ENCODE results near the gene C21orf91.

C21orf91 gene

GRCh38 chr21:17785403-17785788 lies 33.8 kb downstream of the C21orf91 start:
- 0 out of 2 replicates have a peak, but pooled peaks cover 2% of the 10 kb centered on the region for H3K4me1 ChIP-seq (ENCODE audit: control insufficient read depth, insufficient read depth, low read length)
- peaks cover 23% of the 10 kb centered on the region for H3K36me3 ChIP-seq (ENCODE audit: control insufficient read depth, insufficient read depth, low read length)
- H3K27me3 ChIP-seq (ENCODE audit: control insufficient read depth, insufficient read depth, low read length): no peaks in the 10 kb centered on the region
- 0 out of 2 replicates have a peak, but pooled peaks cover 4% of the 10 kb centered on the region for H3K9me3 ChIP-seq (ENCODE audit: control insufficient read depth, insufficient read depth, low read depth, low read length)
- no peak overlapping the region for H3K4me3 ChIP-seq (ENCODE audit: low read depth, low read length)
- no peak overlapping the region for H3K27ac ChIP-seq (ENCODE audit: low read depth, low read length)
- H3K9ac ChIP-seq (ENCODE audit: low read length): no peak overlapping the region

DNA sequence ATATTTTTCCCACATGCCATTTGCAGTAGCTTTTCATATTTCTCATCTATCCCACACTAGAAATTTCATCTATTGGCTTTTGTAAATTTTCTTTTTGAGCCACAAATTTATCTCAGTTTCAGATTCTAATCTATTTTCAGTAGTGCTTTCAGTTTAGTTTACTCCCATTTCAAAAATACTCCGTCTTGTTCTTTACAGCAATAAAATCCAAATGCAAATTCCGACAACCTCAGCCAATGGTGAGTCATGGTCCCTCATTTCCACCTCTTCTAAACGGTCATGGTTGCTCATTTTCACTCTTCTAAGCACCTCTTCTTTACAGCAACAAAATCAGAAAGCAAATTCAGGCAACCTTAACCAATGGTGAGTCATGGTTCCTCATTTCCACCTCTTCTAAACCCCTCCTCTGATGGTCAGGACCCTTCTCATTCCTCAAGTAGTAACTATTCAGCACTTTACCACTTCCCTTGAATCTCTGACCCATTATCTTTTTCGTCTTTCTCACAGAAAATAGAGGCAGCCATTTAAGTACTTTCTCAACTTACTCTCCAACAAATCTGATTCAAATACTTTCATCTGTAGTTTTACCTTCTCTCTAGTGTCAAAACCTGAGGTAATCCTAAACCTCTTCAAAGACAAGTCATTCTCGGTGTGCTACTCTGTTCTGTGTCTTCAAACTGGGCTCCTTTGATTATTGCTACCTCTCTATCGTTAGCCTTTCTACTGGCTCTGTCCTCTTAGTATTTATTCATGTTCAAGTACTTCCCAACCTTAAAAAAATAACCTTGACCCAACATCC lies 34.4 kb downstream of the C21orf91 start:
- no peak overlapping the region for H3K4me3 ChIP-seq (ENCODE audit: low read depth, low read length)
- H3K36me3 ChIP-seq (ENCODE audit: control insufficient read depth, insufficient read depth, low read length): peaks cover 23% of the 10 kb centered on the region
- no peaks in the 10 kb centered on the region for H3K27me3 ChIP-seq (ENCODE audit: control insufficient read depth, insufficient read depth, low read length)
- H3K9me3 ChIP-seq (ENCODE audit: control insufficient read depth, insufficient read depth, low read depth, low read length): 0 out of 2 replicates have a peak, but pooled peaks cover 4% of the 10 kb centered on the region
- H3K9ac ChIP-seq (ENCODE audit: low read length): no peak overlapping the region
- 0 out of 2 replicates have a peak, but pooled peaks cover 2% of the 10 kb centered on the region for H3K4me1 ChIP-seq (ENCODE audit: control insufficient read depth, insufficient read depth, low read length)
- no peak overlapping the region for H3K27ac ChIP-seq (ENCODE audit: low read depth, low read length)

DNA sequence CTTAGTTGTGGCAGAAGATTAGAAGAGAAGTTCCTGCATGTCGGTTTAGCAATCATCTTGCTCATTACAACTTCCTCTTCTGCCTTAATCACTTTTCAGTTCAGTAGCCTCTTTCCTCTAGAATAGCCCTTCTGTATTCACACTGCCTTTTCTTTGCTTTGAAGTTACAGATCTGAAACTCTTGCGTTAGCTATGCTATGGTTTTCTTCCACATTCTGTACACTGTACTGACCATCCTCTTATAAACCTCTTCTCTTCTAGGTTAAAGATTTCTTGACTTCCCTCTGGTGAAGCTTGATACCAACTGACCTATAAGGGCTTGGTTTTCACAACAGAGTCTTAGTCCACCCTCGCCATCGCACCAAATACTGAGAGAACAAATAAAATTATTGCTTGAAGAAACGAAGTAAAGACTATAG lies 35.0 kb downstream of the C21orf91 start:
- H3K4me3 ChIP-seq (ENCODE audit: low read depth, low read length): no peak overlapping the region
- H3K9ac ChIP-seq (ENCODE audit: low read length): no peak overlapping the region
- H3K27ac ChIP-seq (ENCODE audit: low read depth, low read length): no peak overlapping the region
- H3K9me3 ChIP-seq (ENCODE audit: control insufficient read depth, insufficient read depth, low read depth, low read length): 0 out of 2 replicates have a peak, but pooled peaks cover 4% of the 10 kb centered on the region
- 0 out of 2 replicates have a peak, but pooled peaks cover 2% of the 10 kb centered on the region for H3K4me1 ChIP-seq (ENCODE audit: control insufficient read depth, insufficient read depth, low read length)
- H3K27me3 ChIP-seq (ENCODE audit: control insufficient read depth, insufficient read depth, low read length): no peaks in the 10 kb centered on the region
- H3K36me3 ChIP-seq (ENCODE audit: control insufficient read depth, insufficient read depth, low read length): peaks cover 23% of the 10 kb centered on the region

DNA sequence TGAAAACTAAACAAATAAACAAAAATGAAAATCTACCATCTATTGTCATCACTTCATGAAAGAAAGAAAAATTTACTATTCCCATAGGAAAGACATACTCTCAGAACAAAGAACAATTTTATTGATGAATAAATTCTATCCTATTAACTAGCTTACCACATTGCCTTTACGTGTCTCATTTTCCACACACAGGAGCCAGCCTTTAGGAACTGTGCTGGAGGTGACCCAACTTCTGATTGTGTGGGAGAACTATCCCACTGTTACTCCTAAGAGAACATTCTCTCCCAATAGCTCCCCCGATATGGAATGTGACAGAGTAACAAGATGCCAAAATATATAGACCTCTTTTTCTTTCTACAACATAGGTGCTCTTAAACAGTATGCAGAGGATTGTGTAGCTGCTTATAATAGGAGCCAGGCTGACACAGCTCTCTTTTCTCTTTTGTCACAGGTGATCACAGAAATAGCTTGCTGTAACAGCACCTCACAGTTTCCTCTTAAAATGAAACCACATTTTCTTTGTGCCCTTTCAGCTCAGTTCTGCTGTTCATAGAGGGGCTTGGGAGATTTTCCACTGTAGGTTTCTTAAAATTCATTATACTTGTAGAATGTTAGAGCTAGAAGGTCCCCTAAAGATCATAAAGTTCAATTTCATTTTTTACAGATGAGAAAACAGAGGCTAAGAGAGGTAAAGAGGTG lies 35.5 kb downstream of the C21orf91 start:
- Histone ChIP-seq H3K27me3 (ENCODE audit: control insufficient read depth, insufficient read depth, low read length) (no peaks in the 10 kb centered on the region), H3K9ac (ENCODE audit: low read length) (no peak overlapping the region), H3K4me3 (ENCODE audit: low read depth, low read length) (no peak overlapping the region), H3K4me1 (ENCODE audit: control insufficient read depth, insufficient read depth, low read length) (0 out of 2 replicates have a peak, but pooled peaks cover 2% of the 10 kb centered on the region), H3K9me3 (ENCODE audit: control insufficient read depth, insufficient read depth, low read depth, low read length) (0 out of 2 replicates have a peak, but pooled peaks cover 4% of the 10 kb centered on the region), H3K27ac (ENCODE audit: low read depth, low read length) (no peak overlapping the region), H3K36me3 (ENCODE audit: control insufficient read depth, insufficient read depth, low read length) (peaks cover 23% of the 10 kb centered on the region)

GRCh38 chr21:17783003-17783402 lies 36.2 kb downstream of the C21orf91 start:
- Histone ChIP-seq H3K4me1 (ENCODE audit: control insufficient read depth, insufficient read depth, low read length) (0 out of 2 replicates have a peak, but pooled peaks cover 2% of the 10 kb centered on the region), H3K9me3 (ENCODE audit: control insufficient read depth, insufficient read depth, low read depth, low read length) (0 out of 2 replicates have a peak, but pooled peaks cover 4% of the 10 kb centered on the region), H3K9ac (ENCODE audit: low read length) (no peak overlapping the region), H3K27ac (ENCODE audit: low read depth, low read length) (no peak overlapping the region), H3K4me3 (ENCODE audit: low read depth, low read length) (no peak overlapping the region), H3K27me3 (ENCODE audit: control insufficient read depth, insufficient read depth, low read length) (no peaks in the 10 kb centered on the region), H3K36me3 (ENCODE audit: control insufficient read depth, insufficient read depth, low read length) (peaks cover 23% of the 10 kb centered on the region)

- Histone ChIP-seq H3K4me3 (ENCODE audit: low read depth, low read length) (no peak overlapping the region), H3K36me3 (ENCODE audit: control insufficient read depth, insufficient read depth, low read length) (peaks cover 21% of the 10 kb centered on the region), H3K4me1 (ENCODE audit: control insufficient read depth, insufficient read depth, low read length) (0 out of 2 replicates have a peak, but pooled peaks cover 2% of the 10 kb centered on the region), H3K27me3 (ENCODE audit: control insufficient read depth, insufficient read depth, low read length) (no peaks in the 10 kb centered on the region), H3K27ac (ENCODE audit: low read depth, low read length) (no peak overlapping the region), H3K9ac (ENCODE audit: low read length) (no peak overlapping the region), H3K9me3 (ENCODE audit: control insufficient read depth, insufficient read depth, low read depth, low read length) (0 out of 2 replicates have a peak, but pooled peaks cover 4% of the 10 kb centered on the region)
Observed at GRCh38 chr21:17782051-17782450, 37.1 kb downstream of the C21orf91 start.

- Histone ChIP-seq H3K36me3 (ENCODE audit: control insufficient read depth, insufficient read depth, low read length) (peaks cover 16% of the 10 kb centered on the region), H3K4me1 (ENCODE audit: control insufficient read depth, insufficient read depth, low read length) (0 out of 2 replicates have a peak, but pooled peaks cover 2% of the 10 kb centered on the region), H3K4me3 (ENCODE audit: low read depth, low read length) (no peak overlapping the region), H3K9me3 (ENCODE audit: control insufficient read depth, insufficient read depth, low read depth, low read length) (0 out of 2 replicates have a peak, but pooled peaks cover 4% of the 10 kb centered on the region), H3K27ac (ENCODE audit: low read depth, low read length) (no peak overlapping the region), H3K27me3 (ENCODE audit: control insufficient read depth, insufficient read depth, low read length) (no peaks in the 10 kb centered on the region), H3K9ac (ENCODE audit: low read length) (no peak overlapping the region)
Observed at GRCh38 chr21:17781524-17781923, 37.6 kb downstream of the C21orf91 start.

DNA sequence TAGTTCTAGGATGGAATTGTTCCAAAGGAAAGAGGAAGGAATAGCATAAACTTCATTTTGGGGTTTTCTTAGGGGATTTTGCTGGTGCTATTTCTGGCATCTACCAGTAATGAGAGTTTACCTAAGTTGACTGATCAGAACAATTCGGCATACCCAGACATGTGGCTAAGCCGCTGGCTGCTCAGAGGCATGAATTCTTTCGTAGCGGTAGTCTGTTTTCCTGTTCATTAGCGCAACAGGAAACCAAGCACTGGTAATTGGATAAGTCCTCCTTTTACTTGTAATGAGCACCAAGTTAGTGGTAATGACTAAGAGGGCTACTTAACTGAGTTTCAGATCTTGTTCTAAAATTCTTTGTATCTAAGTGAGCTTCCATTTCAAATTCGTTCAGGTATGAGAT lies 38.6 kb downstream of the C21orf91 start:
- Histone ChIP-seq H3K4me1 (ENCODE audit: control insufficient read depth, insufficient read depth, low read length) (0 out of 2 replicates have a peak, but pooled peaks cover 2% of the 10 kb centered on the region), H3K4me3 (ENCODE audit: low read depth, low read length) (no peak overlapping the region), H3K9ac (ENCODE audit: low read length) (no peak overlapping the region), H3K27me3 (ENCODE audit: control insufficient read depth, insufficient read depth, low read length) (no peaks in the 10 kb centered on the region), H3K36me3 (ENCODE audit: control insufficient read depth, insufficient read depth, low read length) (peaks cover 7% of the 10 kb centered on the region), H3K9me3 (ENCODE audit: control insufficient read depth, insufficient read depth, low read depth, low read length) (0 out of 2 replicates have a peak, but pooled peaks cover 3% of the 10 kb centered on the region), H3K27ac (ENCODE audit: low read depth, low read length) (no peak overlapping the region)

DNA sequence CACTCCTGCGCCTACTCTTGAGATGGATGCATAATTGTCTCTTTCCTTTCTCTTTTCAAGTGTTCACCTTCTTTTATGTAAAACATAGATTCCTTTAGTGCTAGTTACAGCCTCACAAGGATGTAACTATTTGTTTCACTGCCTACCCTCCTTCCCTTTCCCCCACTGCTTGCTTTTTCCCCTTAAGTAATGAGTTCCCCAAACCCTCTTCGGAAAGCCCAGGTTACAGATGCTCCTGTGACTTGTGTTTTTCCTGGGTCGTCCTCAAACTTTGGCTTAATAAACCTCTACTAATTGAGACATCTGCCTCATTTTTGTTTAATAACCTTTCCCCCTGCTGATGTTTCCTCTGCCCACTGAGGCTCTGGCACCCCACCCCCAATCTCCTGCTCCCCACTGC lies 39.2 kb downstream of the C21orf91 start:
- no peak overlapping the region for H3K27ac ChIP-seq (ENCODE audit: low read depth, low read length)
- H3K4me3 ChIP-seq (ENCODE audit: low read depth, low read length): no peak overlapping the region
- H3K27me3 ChIP-seq (ENCODE audit: control insufficient read depth, insufficient read depth, low read length): no peaks in the 10 kb centered on the region
- H3K4me1 ChIP-seq (ENCODE audit: control insufficient read depth, insufficient read depth, low read length): 0 out of 2 replicates have a peak, but pooled peaks cover 2% of the 10 kb centered on the region
- no peaks in the 10 kb centered on the region for H3K9me3 ChIP-seq (ENCODE audit: control insufficient read depth, insufficient read depth, low read depth, low read length)
- 0 out of 2 replicates have a peak, but pooled peaks cover 1% of the 10 kb centered on the region for H3K36me3 ChIP-seq (ENCODE audit: control insufficient read depth, insufficient read depth, low read length)
- H3K9ac ChIP-seq (ENCODE audit: low read length): no peak overlapping the region

DNA sequence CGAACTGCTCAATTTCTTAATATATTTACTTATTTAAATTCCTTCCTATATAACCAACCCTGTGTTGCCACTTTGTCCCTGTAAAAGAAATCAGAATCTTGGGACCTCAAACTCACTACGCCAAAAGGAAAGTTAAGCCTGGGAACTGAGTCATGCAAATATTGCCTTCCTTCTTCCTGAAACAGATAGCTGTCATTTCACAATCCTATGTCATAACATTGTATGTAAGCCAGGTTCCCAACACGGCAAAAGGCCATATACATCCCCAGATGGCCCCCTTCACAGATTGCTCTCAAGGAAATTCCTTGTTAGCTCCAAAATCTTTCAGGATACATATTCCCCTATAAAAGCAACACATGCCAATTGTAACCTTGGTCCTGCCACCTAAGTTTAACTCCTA lies 39.7 kb downstream of the C21orf91 start:
- Histone ChIP-seq H3K36me3 (ENCODE audit: control insufficient read depth, insufficient read depth, low read length) (no peaks in the 10 kb centered on the region), H3K27ac (ENCODE audit: low read depth, low read length) (no peak overlapping the region), H3K27me3 (ENCODE audit: control insufficient read depth, insufficient read depth, low read length) (no peaks in the 10 kb centered on the region), H3K4me3 (ENCODE audit: low read depth, low read length) (no peak overlapping the region), H3K9ac (ENCODE audit: low read length) (no peak overlapping the region), H3K4me1 (ENCODE audit: control insufficient read depth, insufficient read depth, low read length) (0 out of 2 replicates have a peak, but pooled peaks cover 2% of the 10 kb centered on the region), H3K9me3 (ENCODE audit: control insufficient read depth, insufficient read depth, low read depth, low read length) (no peaks in the 10 kb centered on the region)

All from HUES6 (cell line).